Muscle layer of duodenum (tissue), 2 donors: ENCODE results near the gene LPCAT4.
A peak's percentile ranks its signal among the peaks of the same experiment; 100 is the strongest.

ENCODE experiments used
- H3K27ac ChIP-seq: one replicate; pipeline ENCODE4 v1.7.0; 2013; ENCODE audit warnings: mild to moderate bottlenecking, low read length
- H3K27me3 ChIP-seq: one replicate; pipeline ENCODE4 v1.7.0; 2013; ENCODE audit warnings: low read depth, mild to moderate bottlenecking, control low read depth, low read length
- H3K36me3 ChIP-seq, 2 donors: one replicate each; pipeline ENCODE4 v1.7.0; 2013; ENCODE audit warnings: low read length in 2 of 2, control low read depth in 1 of 2, mild to moderate bottlenecking in 1 of 2; ENCODE audit not compliant: insufficient read depth in 2 of 2, control insufficient read depth in 1 of 2
- H3K4me1 ChIP-seq, 2 donors: one replicate each; pipeline ENCODE4 v1.7.0; 2013; ENCODE audit warnings: low read length in 2 of 2, mild to moderate bottlenecking in 2 of 2, control low read depth in 1 of 2, moderate library complexity in 1 of 2; ENCODE audit not compliant: insufficient read depth in 2 of 2, control insufficient read depth in 1 of 2
- H3K4me3 ChIP-seq, 2 donors: one replicate each; pipeline ENCODE4 v1.7.0; 2013; ENCODE audit warnings: low read length in 2 of 2, low read depth in 1 of 2, mild to moderate bottlenecking in 1 of 2
- H3K9me3 ChIP-seq, 2 donors: one replicate each; pipeline ENCODE4 v1.7.0; 2013; ENCODE audit warnings: low read length in 2 of 2, control low read depth in 1 of 2, mild to moderate bottlenecking in 1 of 2; ENCODE audit not compliant: control insufficient read depth in 1 of 2
- donor health status: healthy.

LPCAT4 gene

DNA sequence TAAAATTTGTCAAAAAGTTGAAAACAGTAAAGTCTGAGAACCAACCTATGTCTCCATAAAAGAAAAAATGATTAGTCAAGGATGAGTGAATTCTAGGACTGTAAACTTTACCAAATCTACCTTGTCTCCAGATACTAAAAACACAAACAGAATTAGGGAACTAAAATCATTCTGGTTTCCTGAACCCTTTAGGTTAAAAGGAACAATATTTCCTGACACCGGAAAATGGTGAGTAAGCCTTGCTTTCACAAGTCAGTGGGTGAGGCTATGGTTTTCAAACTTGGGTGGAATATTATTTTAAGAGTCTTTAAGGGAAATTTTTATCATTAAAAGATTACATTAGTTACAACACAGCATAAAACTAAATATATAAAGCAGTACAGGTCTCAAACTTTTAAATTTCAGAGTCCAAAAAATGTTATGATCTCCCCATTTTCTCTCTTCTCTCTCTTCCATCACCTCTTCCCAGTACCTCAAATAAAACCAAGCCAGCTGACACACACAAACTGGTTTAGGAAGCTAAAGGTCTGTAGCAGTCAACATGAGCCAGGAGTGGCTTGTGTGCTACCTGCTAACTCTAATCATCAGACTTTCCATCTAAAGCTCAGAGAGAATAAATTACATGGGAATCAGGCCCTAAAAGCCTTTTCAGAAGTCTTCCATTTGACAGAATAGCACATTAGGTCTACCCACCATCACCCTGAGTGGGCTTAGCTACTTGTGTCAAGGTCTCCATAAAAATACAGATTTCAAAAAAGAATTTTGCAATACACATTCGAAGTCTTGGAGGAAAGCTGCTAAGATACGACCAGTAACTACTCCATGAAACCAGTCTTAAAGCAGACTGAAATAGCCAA is 31.6 kb downstream of the LPCAT4 start:
- Histone ChIP-seq H3K4me1 (peaks cover 0 to 19% of the 10 kb centered on the region in 2 donors), H3K4me3 (peak overlapping the region in 1 of 2 donors; percentile 92), H3K27ac (peak overlapping the region; percentile 81)

GRCh38 chr15:34334672-34335071 is 32.3 kb downstream of the LPCAT4 start:
- H3K4me1 ChIP-seq: peaks cover 0 to 15% of the 10 kb centered on the region in 2 donors
- peak overlapping the region in 1 of 2 donors; percentile 27 for H3K4me3 ChIP-seq
- no peaks in the 10 kb centered on the region for H3K9me3 ChIP-seq
- H3K36me3 ChIP-seq: no peaks in the 10 kb centered on the region
- no peaks in the 10 kb centered on the region for H3K27me3 ChIP-seq
- H3K27ac ChIP-seq: peak overlapping the region; percentile 81

More for the DNA sequence above, 31.6 kb downstream of the LPCAT4 start:
- Histone ChIP-seq H3K27me3 (no peaks in the 10 kb centered on the region), H3K36me3 (no peaks in the 10 kb centered on the region), H3K9me3 (no peaks in the 10 kb centered on the region)

GRCh38 chr15:34332553-34333120 is 34.4 kb downstream of the LPCAT4 start:
- Histone ChIP-seq H3K27me3 (no peaks in the 10 kb centered on the region), H3K36me3 (no peaks in the 10 kb centered on the region), H3K9me3 (no peaks in the 10 kb centered on the region), H3K4me1 (peaks cover 0 to 15% of the 10 kb centered on the region in 2 donors), H3K27ac (no peak overlapping the region), H3K4me3 (no peak overlapping the region)

DNA sequence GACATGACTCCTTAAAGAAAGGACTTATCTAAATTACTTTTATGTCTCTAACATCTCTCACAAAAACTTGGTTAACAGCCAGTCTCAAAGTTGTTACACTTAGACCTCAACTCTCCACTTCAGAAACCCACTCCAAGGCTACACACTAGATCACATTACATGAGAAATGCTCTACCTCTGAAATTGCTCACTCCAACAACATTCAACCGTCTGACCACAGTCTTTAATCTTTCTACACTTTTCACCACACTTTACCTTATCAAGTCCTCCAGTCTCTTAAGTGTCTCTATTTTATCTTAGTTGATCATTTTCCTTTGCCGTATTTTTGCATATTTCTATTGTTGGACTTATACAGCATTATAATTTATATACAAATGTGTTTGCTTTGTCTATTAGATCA is 35.2 kb downstream of the LPCAT4 start:
- Histone ChIP-seq H3K36me3 (no peaks in the 10 kb centered on the region), H3K4me3 (no peak overlapping the region), H3K4me1 (peaks cover 0 to 12% of the 10 kb centered on the region in 2 donors), H3K27ac (no peak overlapping the region), H3K27me3 (no peaks in the 10 kb centered on the region), H3K9me3 (no peaks in the 10 kb centered on the region)

DNA sequence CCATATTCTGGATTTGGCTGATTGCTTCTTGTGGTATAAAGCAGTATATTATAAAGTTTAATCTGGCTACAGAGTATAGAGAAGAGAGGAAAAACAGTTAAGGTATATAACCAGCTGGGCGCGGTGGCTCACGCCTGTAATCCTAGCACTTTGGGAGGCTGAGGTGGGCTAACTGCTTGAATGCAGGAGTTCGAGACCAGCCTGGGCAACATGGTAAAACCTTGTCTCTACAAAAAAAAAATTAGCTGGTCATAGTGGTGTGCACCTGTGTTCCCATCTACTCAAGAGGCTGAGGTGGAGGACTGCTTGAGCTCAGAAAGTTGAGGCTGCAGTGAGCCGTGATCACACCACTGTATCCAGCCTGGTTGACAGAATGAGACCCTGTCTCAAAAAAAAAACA is 36.7 kb downstream of the LPCAT4 start:
- no peak overlapping the region for H3K4me3 ChIP-seq

GRCh38 chr15:34329006-34329405 is 38.0 kb downstream of the LPCAT4 start:
- Histone ChIP-seq H3K9me3 (no peaks in the 10 kb centered on the region), H3K4me3 (no peak overlapping the region), H3K27me3 (no peaks in the 10 kb centered on the region), H3K36me3 (no peaks in the 10 kb centered on the region), H3K4me1 (no peaks in the 10 kb centered on the region), H3K27ac (no peak overlapping the region)

More for the DNA sequence above, 36.7 kb downstream of the LPCAT4 start:
- Histone ChIP-seq H3K36me3 (no peaks in the 10 kb centered on the region), H3K4me1 (no peaks in the 10 kb centered on the region), H3K27me3 (no peaks in the 10 kb centered on the region), H3K9me3 (no peaks in the 10 kb centered on the region), H3K27ac (no peak overlapping the region)

DNA sequence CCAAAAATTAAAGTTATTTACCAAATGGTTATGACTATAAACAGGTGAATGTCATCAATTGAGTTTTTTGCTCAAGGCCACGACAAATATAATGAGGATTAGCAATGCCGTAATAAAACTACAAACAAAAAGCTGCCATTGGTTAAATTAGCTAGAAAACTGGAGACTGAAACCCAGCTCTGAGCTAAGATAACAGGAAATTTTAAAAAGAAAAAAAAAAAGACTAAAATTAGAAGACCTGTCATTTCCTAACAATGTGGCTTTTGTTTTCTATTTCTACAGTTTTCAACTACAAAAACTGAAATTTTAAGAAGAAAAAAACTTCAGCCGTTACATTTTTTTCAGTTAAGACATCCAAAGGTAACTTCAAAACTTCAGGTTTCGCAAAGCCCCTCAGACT is 39.1 kb downstream of the LPCAT4 start:
- no peak overlapping the region for H3K4me3 ChIP-seq
- no peaks in the 10 kb centered on the region for H3K27me3 ChIP-seq
- H3K36me3 ChIP-seq: no peaks in the 10 kb centered on the region
- H3K4me1 ChIP-seq: no peaks in the 10 kb centered on the region
- H3K9me3 ChIP-seq: no peaks in the 10 kb centered on the region
- no peak overlapping the region for H3K27ac ChIP-seq

DNA sequence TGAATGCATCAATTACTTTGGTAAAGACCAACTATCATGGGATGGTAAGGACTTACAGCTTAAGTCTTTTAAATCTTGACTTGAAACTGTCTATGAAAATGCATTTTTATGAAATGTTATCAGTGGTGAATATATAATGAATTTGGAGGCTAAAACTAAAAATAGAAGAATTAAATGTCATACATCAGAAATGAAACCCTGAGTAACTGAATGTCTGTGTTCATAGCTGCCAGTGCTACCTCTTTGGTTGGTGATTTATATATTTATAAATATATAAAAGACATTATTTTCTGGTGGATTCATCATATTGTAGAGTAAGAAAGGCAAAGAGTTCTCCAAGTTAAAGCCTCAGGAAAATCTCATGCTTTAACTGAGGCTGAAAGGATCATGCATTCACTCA is 41.6 kb downstream of the LPCAT4 start:
- H3K9me3 ChIP-seq: no peaks in the 10 kb centered on the region
- H3K36me3 ChIP-seq: no peaks in the 10 kb centered on the region
- H3K27ac ChIP-seq: no peak overlapping the region
- H3K4me3 ChIP-seq: no peak overlapping the region
- H3K27me3 ChIP-seq: no peaks in the 10 kb centered on the region
- no peaks in the 10 kb centered on the region for H3K4me1 ChIP-seq

- H3K4me3 ChIP-seq: no peak overlapping the region
- H3K27me3 ChIP-seq: no peaks in the 10 kb centered on the region
- H3K4me1 ChIP-seq: no peaks in the 10 kb centered on the region
- H3K36me3 ChIP-seq: no peaks in the 10 kb centered on the region
- H3K27ac ChIP-seq: no peak overlapping the region
- H3K9me3 ChIP-seq: no peaks in the 10 kb centered on the region
These were observed 42.1 kb downstream of the LPCAT4 start for GRCh38 chr15:34324933-34325332.

DNA sequence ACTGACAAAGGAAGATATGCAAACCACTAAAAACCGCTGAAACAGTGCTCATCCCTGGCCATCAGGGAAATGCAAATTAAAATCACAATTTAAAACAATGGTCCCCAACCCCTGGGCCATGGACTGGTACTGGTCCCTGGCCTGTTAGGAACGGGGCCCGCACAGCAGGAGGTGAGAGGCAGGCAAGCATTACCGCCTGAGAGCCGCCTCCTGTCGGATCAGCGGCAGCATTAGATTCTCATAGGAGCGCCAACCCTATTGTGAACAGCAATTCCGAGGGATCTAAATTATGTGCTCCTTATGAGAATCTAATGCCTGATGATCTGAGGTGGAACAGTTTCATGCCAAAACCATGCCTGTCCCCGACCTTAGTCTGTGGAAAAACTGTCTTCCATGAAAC is 43.8 kb downstream of the LPCAT4 start:
- Histone ChIP-seq H3K36me3 (no peaks in the 10 kb centered on the region), H3K4me3 (no peak overlapping the region), H3K27ac (no peak overlapping the region), H3K9me3 (no peaks in the 10 kb centered on the region), H3K4me1 (peaks cover 0 to 1% of the 10 kb centered on the region in 2 donors), H3K27me3 (no peaks in the 10 kb centered on the region)

DNA sequence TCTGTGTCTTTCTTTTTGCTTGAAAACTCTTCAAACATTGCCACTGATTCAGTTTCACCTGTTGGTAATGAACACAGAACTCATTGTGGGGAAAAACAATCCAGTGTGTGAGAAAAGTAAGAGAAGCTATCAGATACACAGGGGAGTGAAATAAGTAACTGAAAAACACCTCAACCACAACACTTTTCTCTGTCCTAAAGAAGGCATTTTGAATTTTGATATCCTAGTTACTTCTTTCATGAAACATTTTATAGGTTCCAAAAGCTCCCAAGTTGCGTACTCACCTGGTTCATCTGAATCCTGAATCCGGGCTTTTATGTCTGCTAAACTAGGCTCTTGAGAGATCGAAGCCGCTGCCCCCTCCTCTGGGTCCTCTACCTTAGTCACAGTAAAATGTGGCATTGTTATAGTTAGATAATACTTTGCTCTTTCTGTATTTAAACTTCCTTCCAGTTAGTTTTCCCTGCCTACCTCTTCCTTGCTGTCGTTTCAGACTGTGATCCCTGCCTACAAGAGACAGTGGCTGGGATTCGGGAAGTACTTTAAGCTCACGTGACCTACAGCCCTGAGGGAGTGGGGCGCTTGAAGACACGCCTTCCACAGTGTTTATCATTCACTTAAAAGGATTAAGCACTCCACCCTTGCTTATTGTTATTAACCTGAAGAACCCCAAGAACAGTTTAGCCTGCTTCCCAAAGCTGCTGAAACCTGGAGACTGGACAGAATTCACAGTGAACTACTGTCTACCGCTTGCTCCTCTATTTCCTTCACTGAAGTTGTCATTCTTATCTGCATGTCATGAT is 48.5 kb downstream of the LPCAT4 start:
- Histone ChIP-seq H3K36me3 (no peaks in the 10 kb centered on the region), H3K27me3 (no peaks in the 10 kb centered on the region), H3K9me3 (no peaks in the 10 kb centered on the region), H3K27ac (peak overlapping the region; percentile 88), H3K4me1 (peaks cover 0 to 6% of the 10 kb centered on the region in 2 donors), H3K4me3 (peak overlapping the region; percentile 68 to 88)
